Measurements from ENCODE around the gene CEBPE.

DNA sequence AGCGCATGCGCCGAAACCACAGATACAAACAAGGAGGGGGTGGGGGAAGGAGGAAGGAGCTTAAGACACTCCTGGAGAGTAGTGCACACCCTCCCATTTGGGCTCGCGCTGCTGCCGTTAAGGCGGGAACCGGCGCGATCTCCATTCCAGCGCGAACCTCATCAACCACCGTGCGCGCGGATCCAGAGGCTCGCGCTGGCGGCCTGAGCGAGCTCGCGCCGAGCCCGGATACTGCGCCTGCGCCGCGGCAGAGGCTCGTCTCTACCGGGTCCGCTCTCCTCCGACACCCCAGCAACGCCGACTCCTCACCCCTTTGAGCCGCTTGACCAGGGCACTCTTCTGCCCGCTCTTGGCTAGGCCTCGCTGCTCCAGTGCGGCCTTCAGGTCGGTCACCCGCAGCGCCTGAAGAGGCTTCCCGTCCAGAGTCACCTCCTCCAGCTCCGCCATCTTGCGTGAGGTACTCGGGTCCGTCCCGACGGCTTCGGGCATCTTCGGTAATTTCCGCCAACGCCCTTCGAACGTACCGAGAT is 24.3 kb downstream of the CEBPE start, which contains the start of gene ACIN1:
- TF ChIP-seq, protein P1, sequence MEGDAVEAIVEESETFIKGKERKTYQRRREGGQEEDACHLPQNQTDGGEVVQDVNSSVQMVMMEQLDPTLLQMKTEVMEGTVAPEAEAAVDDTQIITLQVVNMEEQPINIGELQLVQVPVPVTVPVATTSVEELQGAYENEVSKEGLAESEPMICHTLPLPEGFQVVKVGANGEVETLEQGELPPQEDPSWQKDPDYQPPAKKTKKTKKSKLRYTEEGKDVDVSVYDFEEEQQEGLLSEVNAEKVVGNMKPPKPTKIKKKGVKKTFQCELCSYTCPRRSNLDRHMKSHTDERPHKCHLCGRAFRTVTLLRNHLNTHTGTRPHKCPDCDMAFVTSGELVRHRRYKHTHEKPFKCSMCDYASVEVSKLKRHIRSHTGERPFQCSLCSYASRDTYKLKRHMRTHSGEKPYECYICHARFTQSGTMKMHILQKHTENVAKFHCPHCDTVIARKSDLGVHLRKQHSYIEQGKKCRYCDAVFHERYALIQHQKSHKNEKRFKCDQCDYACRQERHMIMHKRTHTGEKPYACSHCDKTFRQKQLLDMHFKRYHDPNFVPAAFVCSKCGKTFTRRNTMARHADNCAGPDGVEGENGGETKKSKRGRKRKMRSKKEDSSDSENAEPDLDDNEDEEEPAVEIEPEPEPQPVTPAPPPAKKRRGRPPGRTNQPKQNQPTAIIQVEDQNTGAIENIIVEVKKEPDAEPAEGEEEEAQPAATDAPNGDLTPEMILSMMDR (IDR thresholded peaks at IDR 0.05): no peak
- peak; percentile 3 for TF ChIP-seq POLR2A (IDR thresholded peaks at IDR 0.05)

Measured in right lobe of liver (tissue), 4 donors.